AG09309 (cell line): ENCODE results near the gene ELL.

Experiments
- DNase-seq: peaks from one replicate; pipeline ENCODE4 v3.0.0-alpha.2; 2010; ENCODE audit warnings: low read depth
- H3K4me3 ChIP-seq: 2 replicates; pipeline ENCODE4 v1.5.1; 2011; ENCODE audit warnings: mild to moderate bottlenecking, low read depth, low read length, moderate library complexity; ENCODE audit not compliant: control insufficient read depth
- CTCF ChIP-seq: IDR thresholded peaks from 2 replicates; pipeline ENCODE4 v1.5.1; 2011; ENCODE audit warnings: mild to moderate bottlenecking, low read depth, low read length, inconsistent platforms; ENCODE audit not compliant: insufficient read depth, control insufficient read depth; ENCODE audit errors: missing control alignments

ELL gene

GRCh38 chr19:18495204-18495911, 26.5 kb downstream of the ELL start:
- no peak overlapping the region for H3K4me3 ChIP-seq
- TF ChIP-seq CTCF: no peak
- DNase-seq: no peak

- no peak for TF ChIP-seq CTCF
- DNase-seq: no peak
Observed at GRCh38 chr19:18494267-18494607, 27.6 kb downstream of the ELL start.

GRCh38 chr19:18493440-18494266, 28.2 kb downstream of the ELL start:
- no peak for DNase-seq
- no peak for TF ChIP-seq CTCF
- no peak overlapping the region for H3K4me3 ChIP-seq

More at GRCh38 chr19:18494267-18494607, 27.6 kb downstream of the ELL start:
- H3K4me3 ChIP-seq: no peak overlapping the region

GRCh38 chr19:18491995-18492953, 29.6 kb downstream of the ELL start:
- no peak for TF ChIP-seq CTCF
- DNase-seq: no peak
- H3K4me3 ChIP-seq: no peak overlapping the region

- DNase-seq: no peak
- TF ChIP-seq CTCF: no peak
- H3K4me3 ChIP-seq: no peak overlapping the region
Observed at GRCh38 chr19:18490728-18491127, 31.1 kb downstream of the ELL start.

GRCh38 chr19:18489627-18490184, 32.2 kb downstream of the ELL start:
- DNase-seq: no peak
- TF ChIP-seq CTCF: no peak
- no peak overlapping the region for H3K4me3 ChIP-seq
